ENCODE results near the gene PYCR2. TPM values are rescaled to one million over a fixed set of nuclear protein-coding genes. Genes with fewer than 3 reads are reported as not detected.

The PYCR2 gene
- total RNA-seq, 2 donors from 2014 or later: 50.3 to 57.3 TPM

DNA sequence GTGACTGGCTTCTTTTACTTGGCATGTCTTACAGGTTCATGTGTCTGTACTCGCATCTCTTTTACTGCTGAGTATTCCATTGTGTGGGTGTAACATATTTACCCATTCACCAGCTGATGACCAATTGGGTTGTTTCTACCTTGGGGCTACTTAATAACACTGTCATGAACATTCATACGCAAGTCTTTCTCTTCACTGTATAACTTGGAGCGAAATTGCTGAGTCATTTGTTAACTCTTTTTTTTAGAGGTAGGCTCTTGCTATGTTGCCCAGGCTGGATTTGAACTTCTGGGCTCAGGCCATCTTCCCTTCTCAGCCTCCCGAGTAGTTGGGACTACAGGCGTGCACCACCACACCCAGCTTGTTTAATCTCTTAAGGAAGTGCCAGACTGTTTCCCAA, 6.5 kb downstream of the PYCR2 start:
- Histone ChIP-seq H3K4me3 (no peak overlapping the region), H3K27ac (no peak overlapping the region), H3K27me3 (no peaks in the 10 kb centered on the region), H3K4me1 (peaks cover 0 to 17% of the 10 kb centered on the region in 2 donors), H3K9me3 (no peaks in the 10 kb centered on the region), H3K36me3 (peaks cover 29% of the 10 kb centered on the region)
- TF ChIP-seq, protein P1, sequence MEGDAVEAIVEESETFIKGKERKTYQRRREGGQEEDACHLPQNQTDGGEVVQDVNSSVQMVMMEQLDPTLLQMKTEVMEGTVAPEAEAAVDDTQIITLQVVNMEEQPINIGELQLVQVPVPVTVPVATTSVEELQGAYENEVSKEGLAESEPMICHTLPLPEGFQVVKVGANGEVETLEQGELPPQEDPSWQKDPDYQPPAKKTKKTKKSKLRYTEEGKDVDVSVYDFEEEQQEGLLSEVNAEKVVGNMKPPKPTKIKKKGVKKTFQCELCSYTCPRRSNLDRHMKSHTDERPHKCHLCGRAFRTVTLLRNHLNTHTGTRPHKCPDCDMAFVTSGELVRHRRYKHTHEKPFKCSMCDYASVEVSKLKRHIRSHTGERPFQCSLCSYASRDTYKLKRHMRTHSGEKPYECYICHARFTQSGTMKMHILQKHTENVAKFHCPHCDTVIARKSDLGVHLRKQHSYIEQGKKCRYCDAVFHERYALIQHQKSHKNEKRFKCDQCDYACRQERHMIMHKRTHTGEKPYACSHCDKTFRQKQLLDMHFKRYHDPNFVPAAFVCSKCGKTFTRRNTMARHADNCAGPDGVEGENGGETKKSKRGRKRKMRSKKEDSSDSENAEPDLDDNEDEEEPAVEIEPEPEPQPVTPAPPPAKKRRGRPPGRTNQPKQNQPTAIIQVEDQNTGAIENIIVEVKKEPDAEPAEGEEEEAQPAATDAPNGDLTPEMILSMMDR (IDR thresholded peaks at IDR 0.05): no peak
- no peak for DNase-seq (ENCODE audit: low spot score)

DNA sequence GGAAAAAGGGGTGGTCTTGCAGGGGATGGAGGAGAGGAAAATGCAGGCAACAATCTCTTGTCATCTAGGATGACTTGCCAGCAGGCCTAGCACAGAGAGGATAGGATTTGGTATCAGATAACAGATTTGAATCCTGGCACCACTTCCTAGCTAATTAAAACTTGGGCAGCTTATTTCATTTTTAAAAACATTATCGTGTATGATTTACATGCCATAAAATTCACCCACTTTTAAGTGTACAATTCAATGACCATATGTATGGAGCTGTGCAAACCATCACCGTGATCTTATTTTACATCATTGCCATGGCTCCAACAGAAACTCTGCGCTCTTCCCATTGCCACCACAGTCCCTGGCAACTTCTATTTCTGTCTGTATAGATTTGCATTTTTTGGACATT, 6.9 kb downstream of the PYCR2 start:
- no peak for DNase-seq (ENCODE audit: low spot score)
- no peak overlapping the region for H3K27ac ChIP-seq
- no peak overlapping the region for H3K4me3 ChIP-seq
- no peaks in the 10 kb centered on the region for H3K9me3 ChIP-seq
- peaks cover 0 to 15% of the 10 kb centered on the region in 2 donors for H3K4me1 ChIP-seq
- H3K36me3 ChIP-seq: peaks cover 28% of the 10 kb centered on the region
- H3K27me3 ChIP-seq: no peaks in the 10 kb centered on the region
- TF ChIP-seq, protein P1 (IDR thresholded peaks at IDR 0.05): no peak

DNA sequence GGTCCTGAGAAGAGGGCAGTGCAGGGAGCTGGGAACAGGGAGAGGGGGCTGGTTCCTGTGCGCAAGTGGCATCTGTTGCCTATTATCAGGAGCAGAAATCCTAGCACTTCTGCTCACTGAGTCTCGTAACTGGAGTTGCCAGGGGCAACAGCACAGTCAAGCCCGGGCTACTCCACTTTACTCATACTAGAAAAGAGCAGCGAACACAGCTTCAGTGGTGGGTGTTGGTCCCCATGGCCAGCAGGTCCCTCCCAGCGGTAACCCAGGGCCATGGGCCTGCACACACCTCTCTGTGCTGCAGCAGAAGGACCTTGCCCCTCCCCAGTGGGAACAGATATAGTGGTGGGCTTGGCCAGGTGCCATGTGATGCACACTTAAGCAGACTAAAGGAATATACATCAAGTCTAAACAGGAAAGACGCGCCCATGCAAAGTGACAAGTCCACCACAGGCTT, 8.5 kb downstream of the PYCR2 start:
- Histone ChIP-seq H3K36me3 (peaks cover 13% of the 10 kb centered on the region), H3K27ac (no peak overlapping the region), H3K27me3 (no peaks in the 10 kb centered on the region), H3K9me3 (no peaks in the 10 kb centered on the region), H3K4me3 (no peak overlapping the region), H3K4me1 (peaks cover 0 to 25% of the 10 kb centered on the region in 2 donors)
- DNase-seq (ENCODE audit: low spot score): no peak
- TF ChIP-seq, protein P1 (IDR thresholded peaks at IDR 0.05): no peak

DNA sequence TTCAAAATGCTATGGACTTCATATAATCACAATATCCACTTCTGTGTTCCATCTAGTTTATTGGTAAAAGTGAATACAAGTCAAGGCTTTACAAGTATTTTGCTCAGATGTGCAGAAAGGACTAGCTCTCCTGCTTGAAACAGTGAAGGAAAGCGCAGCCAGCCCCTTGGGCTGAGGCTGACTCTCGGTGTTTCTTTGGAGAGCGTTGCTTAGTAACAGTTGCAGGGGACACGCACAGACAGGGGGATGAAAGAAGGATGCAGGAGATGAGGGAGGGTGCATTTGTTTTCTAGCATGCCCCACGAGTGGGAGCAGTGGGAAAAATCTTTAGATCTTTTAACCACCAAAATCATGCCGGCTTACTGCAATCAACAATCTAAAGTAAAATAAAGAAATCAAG, 9.1 kb downstream of the PYCR2 start:
- H3K4me3 ChIP-seq: no peak overlapping the region
- H3K27ac ChIP-seq: no peak overlapping the region
- peaks cover 0 to 19% of the 10 kb centered on the region in 2 donors for H3K4me1 ChIP-seq
- no peaks in the 10 kb centered on the region for H3K9me3 ChIP-seq
- TF ChIP-seq, protein P1 (IDR thresholded peaks at IDR 0.05): no peak
- H3K36me3 ChIP-seq: peaks cover 7% of the 10 kb centered on the region
- H3K27me3 ChIP-seq: no peaks in the 10 kb centered on the region
- DNase-seq (ENCODE audit: low spot score): no peak

DNA sequence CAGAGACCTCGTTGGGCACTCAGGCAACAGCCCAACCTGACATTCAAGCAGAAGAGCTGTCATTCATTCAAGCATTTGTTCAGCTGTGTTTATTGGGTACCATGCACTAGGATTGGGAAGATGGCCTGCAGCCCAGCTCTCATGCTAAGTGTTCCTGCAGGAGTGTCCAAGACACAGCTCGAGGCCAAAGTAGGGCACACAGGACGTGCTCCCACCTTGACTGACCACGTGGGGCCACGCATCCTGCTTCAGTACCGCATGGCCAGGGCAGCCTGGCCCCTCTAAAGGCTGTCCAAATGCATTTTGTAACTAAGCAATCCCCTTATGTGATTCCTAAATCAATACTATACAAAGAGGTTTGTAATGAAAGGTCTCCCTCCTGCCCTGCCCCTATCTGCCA, 9.7 kb downstream of the PYCR2 start:
- no peak overlapping the region for H3K4me3 ChIP-seq
- H3K36me3 ChIP-seq: peaks cover 4% of the 10 kb centered on the region
- H3K4me1 ChIP-seq: peaks cover 0 to 13% of the 10 kb centered on the region in 2 donors
- TF ChIP-seq, protein P1 (IDR thresholded peaks at IDR 0.05): no peak
- H3K27me3 ChIP-seq: no peaks in the 10 kb centered on the region
- H3K9me3 ChIP-seq: no peaks in the 10 kb centered on the region
- no peak overlapping the region for H3K27ac ChIP-seq
- no peak for DNase-seq (ENCODE audit: low spot score)
